GM18909 (cell line): ENCODE results near the gene MST1.

Experiments
- ATAC-seq: cut with Tn5 transposase; IDR thresholded peaks from one replicate; pipeline ENCODE4 v1.9.1; 2021; ENCODE audit warnings: mild to moderate bottlenecking; ENCODE audit not compliant: unreplicated experiment, poor library complexity

The MST1 gene

DNA sequence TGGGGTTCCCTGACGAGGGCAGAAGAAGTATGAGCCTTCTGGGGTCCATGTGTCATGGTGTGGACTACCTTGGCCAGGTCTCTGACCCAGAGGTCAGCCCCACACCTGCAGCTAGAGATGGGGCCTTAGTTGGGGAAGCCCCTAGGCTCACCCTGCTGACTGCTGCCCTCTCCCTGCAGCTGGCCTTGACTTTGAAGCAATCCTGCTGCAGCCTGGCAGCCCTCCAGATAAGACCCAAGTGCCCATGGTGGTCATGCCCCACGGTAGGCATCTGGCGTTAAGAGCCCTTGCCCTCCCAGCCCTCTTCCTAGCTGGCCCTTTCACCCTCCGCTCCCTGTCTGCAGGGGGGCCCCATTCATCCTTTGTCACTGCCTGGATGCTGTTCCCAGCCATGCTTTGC lies 7.7 kb downstream of the MST1 start:
- no peak for ATAC-seq

GRCh38 chr3:49681232-49681522 lies 8.1 kb downstream of the MST1 start:
- no peak for ATAC-seq

DNA sequence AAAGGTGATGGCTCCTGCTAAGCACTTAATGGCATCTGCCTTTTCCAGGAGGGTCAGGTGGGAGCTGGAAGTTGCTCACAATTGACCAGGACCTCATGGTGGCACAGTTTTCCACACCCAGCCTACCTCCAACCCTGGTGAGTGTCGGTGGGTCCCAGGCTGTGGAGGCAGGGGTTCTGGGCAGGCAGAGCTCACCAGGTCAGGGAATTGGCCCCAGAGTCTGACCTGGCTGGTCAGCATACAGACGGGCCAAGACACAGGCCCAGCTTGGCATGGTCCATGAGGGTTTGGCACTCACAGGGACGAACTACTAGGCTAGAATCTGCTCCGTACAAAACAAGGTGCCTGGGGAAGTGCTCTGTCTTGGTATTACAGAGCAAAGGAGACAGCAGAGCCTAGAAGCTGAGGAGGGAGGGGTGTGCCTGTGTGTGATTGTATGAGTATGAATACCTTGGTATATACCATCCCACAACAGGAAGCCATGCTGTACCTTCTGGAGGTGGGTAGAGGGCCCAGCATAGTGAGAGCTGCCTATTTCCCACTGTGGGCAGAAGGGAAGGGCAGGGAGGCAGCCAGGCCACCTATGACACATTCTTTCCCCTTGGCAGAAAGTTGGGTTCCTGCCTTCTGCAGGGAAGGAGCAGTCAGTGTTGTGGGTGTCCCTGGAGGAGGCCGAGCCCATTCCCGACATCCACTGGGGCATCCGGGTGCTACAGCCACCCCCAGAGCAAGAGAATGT lies 8.6 kb downstream of the MST1 start:
- ATAC-seq: no peak

GRCh38 chr3:49675912-49676311 lies 13.4 kb downstream of the MST1 start:
- no peak for ATAC-seq

DNA sequence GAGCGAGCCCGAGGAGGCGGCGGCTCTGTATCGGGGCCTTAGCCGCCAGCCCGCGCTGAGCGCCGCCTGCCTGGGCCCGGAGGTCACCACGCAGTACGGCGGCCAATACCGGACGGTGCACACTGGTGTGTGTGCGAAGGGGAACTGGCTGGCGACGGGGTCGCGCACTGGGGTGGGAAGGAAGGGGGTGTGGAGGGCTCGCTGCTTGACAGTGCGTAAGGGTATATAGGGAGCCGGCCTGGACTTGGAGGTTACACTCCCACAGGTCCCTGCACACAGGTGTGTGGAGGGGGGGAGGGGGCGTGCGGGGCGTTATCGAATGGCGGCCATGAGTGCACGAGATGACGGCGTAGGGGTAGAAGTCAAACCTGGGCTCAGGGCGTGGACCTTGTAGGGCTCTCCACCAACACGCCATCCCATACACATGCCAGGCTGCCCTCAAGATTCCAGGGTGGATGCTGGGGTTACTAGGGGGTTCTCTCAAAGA lies 14.7 kb downstream of the MST1 start:
- peak; percentile 25 for ATAC-seq

GRCh38 chr3:49673715-49674496 lies 15.4 kb downstream of the MST1 start, which contains the start of gene APEH:
Gene APEH (plus strand): TSS chr3:49674351. CDS start chr3:49674402, 51 bp downstream.
- ATAC-seq: peak; percentile 79

DNA sequence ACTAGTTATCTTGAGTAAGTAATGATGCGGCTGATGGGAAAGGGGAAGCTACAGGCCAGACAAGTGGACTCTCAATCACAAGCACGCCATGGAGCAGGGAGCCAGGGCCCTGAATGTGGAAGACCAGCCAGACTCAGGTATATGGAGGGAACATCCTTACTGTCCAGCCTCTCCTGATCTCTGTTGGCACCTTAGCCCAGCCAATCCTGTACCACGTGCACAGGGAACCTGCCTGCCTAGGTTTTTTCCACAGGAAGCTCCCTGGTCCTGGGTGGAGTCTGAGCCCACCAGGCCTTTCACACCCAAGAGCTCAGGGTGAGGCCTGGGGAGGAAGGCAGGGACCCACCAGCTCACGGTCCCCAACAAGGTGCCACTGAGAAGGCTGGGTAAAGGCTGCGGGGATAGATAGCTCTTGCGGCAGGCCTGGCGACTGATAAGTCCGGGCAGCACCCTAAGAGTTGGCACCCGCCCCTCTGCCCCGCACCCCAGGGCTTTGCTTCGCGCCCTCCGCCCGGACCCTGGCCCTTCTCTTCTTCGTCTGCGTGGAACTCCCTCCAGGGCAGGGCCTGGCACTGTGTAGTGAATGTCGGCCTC lies 16.1 kb downstream of the MST1 start:
- no peak for ATAC-seq

GRCh38 chr3:49671291-49672288 lies 17.7 kb downstream of the MST1 start:
- ATAC-seq: no peak

DNA sequence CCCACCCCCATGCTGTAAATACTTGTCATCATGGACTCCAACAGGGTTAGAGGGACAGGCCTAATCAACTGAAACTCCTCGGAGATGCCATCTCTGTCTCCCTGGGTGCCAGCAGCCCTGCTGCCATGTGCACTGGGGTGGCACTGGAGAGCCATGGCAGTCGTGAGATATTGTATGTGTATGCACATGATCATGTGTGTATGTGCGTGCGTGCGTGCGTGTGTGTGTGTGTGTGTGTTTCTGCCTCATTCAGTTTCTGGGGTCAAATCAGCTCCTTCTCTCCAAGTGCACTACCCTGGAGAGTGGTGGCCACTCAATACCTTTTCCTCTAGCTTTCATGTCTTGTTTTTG lies 18.4 kb downstream of the MST1 start:
- ATAC-seq: no peak

GRCh38 chr3:49669352-49669751 lies 19.9 kb downstream of the MST1 start:
- no peak for ATAC-seq

- no peak for ATAC-seq
Observed at GRCh38 chr3:49668861-49669260, 20.4 kb downstream of the MST1 start.

DNA sequence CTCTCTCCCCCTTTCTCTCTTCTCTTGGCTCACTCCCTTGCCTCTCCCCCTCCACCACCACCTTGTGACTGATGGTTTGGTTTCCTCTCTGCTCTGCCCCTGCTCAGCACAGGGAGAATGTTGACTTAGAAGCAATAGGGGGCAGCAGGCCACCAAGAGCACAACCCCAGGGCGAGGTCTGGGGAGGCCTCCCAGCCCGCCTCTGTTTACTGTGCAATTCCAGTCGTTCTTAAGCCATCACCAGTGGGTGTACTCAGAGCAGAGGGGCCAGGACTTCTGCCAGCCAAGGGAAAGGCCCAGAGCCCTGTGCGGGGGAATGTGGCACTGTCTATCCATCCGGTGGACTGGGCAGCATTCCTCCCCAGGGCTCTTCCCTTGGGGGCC lies 20.9 kb downstream of the MST1 start:
- ATAC-seq: no peak

DNA sequence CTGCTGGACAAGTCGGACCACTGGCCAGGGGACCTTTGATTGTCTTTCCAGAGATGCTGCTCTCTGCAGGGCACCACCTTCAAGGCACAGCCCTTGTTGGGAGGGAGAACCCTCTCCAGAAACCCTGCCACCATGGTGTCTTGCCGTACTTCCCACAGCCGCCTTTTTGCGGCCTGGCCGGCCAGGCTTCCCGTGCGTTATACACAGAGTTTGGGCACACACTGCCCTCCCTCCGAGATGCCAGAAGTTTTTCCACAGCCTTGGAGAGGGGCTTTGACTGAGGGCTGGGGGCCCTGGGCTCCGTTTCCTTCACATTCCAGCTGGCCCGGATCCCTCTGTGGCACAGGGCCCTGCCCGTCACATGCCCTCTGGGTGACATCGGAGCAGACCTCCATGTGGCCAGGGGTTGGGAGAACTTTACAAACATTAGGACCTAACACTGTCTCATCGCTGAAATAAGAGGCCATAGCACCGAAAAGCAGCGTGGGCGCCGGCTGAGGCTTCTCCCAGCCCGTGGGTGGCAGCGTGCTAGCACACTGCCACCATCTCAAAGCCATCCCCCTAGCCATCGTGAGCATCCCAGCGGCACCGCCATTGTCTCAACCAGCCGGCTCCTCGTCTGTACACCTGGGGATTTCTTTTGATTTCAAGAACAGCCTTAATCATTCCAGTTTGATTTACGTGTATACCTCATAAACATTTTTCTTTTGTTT lies 21.4 kb downstream of the MST1 start:
- ATAC-seq: no peak

DNA sequence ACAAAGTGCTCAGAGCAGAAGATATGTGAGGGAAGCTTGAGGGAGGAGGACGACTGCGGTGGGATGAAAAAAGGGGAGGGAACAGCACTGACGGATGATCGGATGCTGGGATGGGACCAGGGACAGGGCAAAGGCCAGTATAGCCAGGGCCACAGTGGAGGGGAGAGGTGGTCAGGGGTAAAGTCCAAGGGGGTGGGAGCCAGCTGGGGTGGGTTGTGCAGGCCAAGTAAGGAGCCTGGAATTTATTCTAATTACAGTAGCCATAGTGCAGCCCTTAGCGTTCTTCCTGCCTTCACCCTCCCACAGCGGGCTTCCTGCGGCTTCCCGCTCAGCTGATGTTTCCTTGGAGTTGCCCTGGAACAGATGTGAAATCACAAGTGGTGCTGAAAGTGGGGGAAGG lies 22.7 kb downstream of the MST1 start:
- ATAC-seq: no peak

DNA sequence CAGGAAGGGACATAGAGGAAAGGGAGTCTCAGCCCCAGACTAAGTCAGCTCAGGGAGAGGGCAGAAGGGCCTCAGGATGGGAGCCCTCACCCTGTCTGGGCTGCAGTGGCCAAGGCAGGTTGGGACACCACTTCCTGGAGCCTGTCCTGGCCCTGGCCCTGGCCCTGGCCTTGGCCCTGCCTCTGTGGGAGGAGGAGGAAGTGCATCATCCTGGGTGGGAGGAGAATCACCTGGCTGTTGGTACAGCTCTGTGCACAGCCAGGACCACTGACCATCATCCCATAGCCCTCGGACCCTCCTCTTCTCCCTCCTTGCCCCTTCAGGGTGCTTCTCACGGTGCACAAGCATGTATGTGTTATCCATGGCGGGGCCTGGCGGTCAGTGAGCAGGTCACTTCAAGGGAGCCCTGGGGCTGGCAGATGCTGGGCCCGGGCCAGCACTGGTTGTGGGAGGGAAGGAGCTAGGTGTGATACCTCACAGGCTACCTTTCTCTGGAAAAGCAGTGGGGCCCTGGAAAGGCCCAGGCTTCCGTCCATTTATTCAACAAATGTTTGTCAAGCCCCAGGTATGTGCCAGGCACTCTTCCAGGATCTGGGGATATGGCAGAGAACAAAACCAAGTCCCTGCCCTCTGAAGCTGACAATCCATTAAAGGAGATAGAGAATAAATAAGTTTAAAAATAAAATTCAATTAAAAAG lies 23.3 kb downstream of the MST1 start:
- no peak for ATAC-seq

- no peak for ATAC-seq
Observed at GRCh38 chr3:49664300-49664699, 25.0 kb downstream of the MST1 start.

DNA sequence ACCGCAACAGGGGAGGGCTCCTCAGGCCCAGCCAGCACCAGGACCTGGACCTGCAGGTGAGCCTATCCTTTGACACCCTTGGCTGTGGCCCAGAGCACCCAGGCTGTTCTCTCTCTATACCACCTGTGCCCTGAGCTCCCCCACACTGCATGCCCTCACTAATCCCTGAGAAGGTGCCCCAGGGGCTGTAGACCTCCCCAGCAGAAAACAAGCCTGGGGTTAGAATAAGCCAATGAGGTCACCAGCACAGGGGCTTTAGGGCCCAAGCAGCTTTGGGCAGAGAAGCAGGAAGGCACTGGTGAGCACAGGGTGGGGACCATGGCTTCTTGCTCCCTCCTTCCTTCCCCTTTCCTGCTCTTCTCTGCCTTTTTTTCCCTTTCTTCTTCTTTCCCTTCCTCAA lies 25.4 kb downstream of the MST1 start:
- no peak for ATAC-seq

- ATAC-seq: no peak
Observed at GRCh38 chr3:49662720-49663413, 26.4 kb downstream of the MST1 start.

DNA sequence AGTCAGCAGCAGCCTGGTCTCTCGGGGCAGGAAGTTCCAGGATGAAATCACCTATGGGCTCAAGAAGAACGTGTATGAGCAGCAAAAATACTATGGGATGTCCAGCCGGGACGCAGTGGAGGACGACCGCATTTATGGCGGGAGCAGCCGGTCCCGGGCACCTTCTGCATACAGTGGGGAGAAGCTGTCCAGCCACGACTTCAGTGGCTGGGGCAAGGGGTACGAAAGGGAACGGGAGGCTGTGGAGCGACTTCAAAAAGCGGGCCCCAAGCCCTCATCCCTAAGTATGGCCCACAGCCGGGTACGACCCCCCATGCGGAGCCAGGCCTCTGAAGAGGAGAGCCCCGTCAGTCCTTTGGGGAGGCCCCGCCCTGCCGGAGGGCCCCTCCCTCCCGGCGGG lies 27.3 kb downstream of the MST1 start:
- ATAC-seq: no peak
